NCI-H1694 (cell line): ENCODE data around the gene MGAM2.
"Not testable (repeated sequence)": the region's sequence is repeated elsewhere in the genome, so short reads cannot be mapped to it uniquely, and the experiment has no call there.

Experiments used
- DNase-seq: peaks from one replicate; lab custom pipeline; 2025; lab: John Stamatoyannopoulos, UW

MGAM2 gene

DNA sequence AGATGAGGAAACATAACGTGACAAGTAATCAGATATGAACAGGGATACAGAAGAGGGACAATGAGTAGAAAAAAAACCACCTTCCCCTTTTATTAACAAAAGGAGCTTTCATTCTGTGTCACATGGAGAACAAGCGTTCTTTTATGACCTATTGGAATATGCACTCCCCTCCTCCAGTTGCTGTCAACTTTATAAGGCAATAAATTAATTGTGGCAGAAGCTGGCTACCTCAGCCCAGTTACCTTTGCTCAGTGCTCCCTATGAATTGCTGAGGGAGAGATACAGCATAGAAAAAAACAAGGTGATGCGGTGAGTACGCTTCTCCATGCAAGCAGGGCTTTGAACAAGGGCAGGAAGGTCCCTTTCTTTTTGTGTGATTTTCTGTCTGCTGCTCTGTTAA, at the start of gene MGAM2:
Gene MGAM2 (plus strand): TSS at position 220 of the 400 bp plus-strand sequence. CDS start 5,156 bp downstream, outside the sequence.
- no peak for DNase-seq

- no peak for DNase-seq
Observed at GRCh38 chr7:142063551-142064442, 47.7 kb upstream of the MGAM2 start.

DNA sequence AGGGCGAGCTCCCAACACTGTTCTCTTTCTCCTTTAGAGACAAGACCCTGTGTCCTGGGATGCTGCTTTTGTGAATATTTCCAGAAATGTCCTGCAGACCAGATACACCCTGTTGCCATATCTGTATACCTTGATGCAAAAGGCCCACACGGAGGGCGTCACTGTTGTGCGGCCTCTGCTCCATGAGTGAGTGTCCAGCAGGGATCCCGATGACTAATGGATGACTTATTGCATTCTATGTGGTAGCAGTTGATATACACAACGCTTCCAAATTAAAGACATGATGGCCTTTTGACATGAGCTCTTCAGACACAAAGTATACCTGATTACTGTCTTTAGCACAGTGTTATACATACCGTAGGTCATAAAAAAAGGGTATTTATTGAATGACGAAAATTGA, 45.0 kb upstream of the MGAM2 start:
- no peak for DNase-seq

GRCh38 chr7:142077762-142078161, 33.8 kb upstream of the MGAM2 start:
- DNase-seq: no peak

GRCh38 chr7:142083605-142084004, 27.9 kb upstream of the MGAM2 start:
- DNase-seq: no peak

DNA sequence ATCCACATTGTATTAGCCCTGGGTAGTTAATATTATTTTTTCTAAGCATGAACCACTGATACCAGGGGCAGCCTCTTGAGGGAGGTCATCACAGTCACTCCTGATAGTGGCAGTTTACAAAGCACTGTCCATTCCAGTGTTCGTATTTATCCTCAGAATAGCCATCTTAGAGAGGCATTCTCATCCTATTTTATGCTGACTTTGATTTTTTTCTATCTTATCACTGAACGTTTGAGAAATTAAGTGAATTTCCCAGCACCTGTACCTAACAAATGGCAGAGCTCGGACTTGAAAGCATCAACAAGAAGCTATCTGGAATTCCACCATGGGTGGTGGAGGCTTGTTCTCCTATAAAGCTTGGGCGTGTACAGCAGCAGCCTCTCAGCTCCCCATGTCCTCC, 26.1 kb upstream of the MGAM2 start:
- DNase-seq: no peak

DNA sequence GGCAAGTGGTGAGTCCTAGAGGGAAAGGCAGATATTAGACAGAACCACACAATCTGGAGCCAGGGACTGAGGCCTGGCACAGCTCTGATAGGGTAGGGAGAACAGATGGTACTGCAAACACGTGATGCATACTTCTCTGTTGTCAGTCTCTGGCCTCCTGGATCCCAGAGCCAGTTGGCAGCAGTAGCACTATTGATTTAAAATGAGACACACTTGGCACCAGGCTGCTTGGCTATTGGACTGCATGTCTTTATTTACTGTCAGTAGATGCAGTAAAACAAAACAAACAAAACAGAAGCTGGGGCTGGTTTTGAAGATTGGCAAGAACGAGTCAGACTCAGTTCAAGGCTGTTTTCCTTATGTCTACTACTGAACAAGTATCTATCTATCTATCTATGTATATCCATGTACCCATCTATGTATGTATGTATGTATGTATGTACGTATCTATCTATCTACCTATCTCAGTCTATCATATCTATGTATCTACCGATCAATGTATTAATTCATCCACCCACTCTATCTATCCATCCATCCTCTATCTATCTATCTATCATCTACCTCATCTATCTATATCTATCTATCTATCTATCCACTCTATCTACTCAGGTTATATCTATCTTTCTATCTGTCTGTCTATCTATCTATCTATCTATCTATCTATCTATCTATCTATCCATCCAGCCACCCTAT, 23.4 kb upstream of the MGAM2 start:
- no peak for DNase-seq

- DNase-seq: no peak
Observed at GRCh38 chr7:142089035-142089434, 22.5 kb upstream of the MGAM2 start.

- no peak for DNase-seq
Observed at GRCh38 chr7:142091961-142092360, 19.6 kb upstream of the MGAM2 start.

GRCh38 chr7:142094861-142095260, 16.7 kb upstream of the MGAM2 start:
- no peak for DNase-seq

DNA sequence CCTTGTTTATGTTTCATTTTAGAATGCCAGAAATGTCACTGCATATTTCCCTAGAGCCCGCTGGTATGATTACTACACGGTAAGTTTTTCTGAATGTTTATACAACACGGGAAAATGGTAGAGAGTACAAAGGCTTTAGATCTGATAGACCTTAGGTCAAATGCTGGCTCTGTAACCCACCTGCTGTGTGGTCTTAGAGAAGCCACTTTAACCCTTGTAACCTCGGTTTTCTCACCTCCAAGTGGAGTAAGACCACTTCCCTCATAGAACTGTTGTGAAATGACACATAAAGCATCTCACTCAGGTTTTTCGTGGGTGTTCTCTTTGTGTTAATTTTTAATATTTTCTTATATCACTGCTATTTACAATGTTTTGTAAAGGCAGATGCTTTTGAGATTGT, 13.9 kb upstream of the MGAM2 start:
- DNase-seq: no peak

- DNase-seq: no peak
Observed at GRCh38 chr7:142098004-142098403, 13.5 kb upstream of the MGAM2 start.

DNA sequence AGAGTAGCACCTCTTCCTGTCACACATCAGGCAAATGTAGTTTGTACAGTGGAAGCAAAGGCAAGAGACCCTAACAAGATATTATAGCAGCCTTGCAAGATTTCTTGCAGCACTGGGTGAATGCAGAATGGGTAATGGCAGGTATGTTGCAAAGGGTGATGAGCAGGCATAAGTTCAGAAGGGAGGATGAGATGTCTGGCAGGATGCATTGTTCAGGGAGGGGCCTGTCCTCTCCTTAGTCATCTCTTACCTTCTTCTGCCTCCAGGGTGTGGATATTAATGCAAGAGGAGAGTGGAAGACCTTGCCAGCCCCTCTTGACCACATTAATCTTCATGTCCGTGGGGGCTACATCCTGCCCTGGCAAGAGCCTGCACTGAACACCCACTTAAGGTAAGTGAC, 12.2 kb upstream of the MGAM2 start:
- not testable (repeated sequence) for DNase-seq

DNA sequence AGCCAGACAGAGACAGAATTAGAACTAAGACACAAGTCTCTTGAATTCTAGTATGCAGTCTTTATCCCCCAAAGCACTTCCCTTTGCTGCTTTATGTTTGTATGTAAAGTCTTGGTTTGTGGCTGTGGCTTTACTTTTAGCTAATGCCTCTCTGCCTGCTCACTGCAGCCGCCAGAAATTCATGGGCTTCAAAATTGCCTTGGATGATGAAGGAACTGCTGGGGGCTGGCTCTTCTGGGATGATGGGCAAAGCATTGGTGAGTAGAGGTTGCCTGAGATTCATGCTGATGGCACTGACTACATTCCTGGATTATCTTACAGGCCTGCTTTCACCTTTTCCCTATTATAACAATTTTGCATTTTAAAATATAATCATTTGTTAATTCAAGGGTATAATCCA, 10.9 kb upstream of the MGAM2 start:
- DNase-seq: no peak

- DNase-seq: not testable (repeated sequence)
Observed at GRCh38 chr7:142101794-142102193, 9.7 kb upstream of the MGAM2 start.

- DNase-seq: no peak
Observed at GRCh38 chr7:142104550-142105527, 6.7 kb upstream of the MGAM2 start.

GRCh38 chr7:142108728-142109505, 2.6 kb upstream of the MGAM2 start:
- no peak for DNase-seq

DNA sequence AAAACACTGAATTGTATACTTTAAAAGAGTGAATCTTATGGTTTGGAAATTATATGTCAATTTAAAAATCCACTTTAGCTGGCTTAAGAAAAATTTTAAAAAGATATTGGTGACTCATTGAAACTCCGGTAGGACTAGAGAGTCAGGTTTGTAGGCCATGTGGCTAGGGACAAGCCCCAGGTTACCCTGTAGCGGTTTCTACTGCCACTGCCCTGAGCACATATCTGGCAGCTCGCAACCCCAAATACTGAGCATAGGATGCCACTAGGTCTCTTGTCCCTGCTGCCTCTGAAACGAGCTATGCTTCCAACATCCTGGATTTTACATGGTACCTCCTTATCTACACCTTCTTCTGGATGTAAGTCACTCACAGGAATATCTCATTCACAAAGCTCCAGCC, 1.4 kb upstream of the MGAM2 start:
- DNase-seq: no peak

DNA sequence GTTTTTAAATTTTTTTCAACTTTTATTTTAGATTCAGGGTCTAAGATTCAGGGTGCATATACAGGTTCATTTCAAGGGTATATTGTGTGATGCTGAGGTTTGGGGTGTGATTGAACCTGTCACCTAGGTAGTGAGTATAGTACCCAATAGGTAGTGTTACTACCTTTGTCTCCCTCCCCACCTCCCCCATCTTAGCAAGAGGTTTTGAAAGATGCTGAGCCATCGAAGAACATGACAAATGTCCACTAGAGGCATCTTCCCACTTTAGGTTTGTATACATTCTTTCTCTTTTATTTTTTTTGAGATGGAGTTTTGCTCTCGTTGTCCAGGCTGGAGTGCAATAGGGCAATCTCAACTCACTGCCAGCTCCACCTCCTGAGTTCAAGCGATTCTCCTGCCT, 880 bp upstream of the MGAM2 start:
- no peak for DNase-seq

- no peak for DNase-seq
Observed at GRCh38 chr7:142112086-142112485, 568 bp downstream of the MGAM2 start.

GRCh38 chr7:142114207-142114606, 2.7 kb downstream of the MGAM2 start:
- DNase-seq: no peak
